Lower lobe of right lung (tissue), 2 donors: ENCODE results near the gene ASTN1. TPM values are rescaled to one million over a fixed set of nuclear protein-coding genes. Genes with fewer than 3 reads are reported as not detected.

Experiments
- ATAC-seq, 2 donors: fragments of 200-7000 bp; cut with Tn5 transposase; one replicate each; pipeline ENCODE4 v1.9.1; 2020 to 2022; ENCODE audit warnings: mild to moderate bottlenecking in 2 of 2, moderate library complexity in 2 of 2
- DNase-seq: peaks from one replicate; pipeline ENCODE4 v3.0.0-alpha.2; 2020
- H3K27ac ChIP-seq: fragments of 200-600 bp; one replicate; pipeline ENCODE4 v1.8.0; 2022
- H3K27me3 ChIP-seq: fragments of 200-600 bp; one replicate; pipeline ENCODE4 v1.8.0; 2022; ENCODE audit warnings: low read depth
- H3K36me3 ChIP-seq: fragments of 200-600 bp; one replicate; pipeline ENCODE4 v1.8.0; 2022; ENCODE audit warnings: mild to moderate bottlenecking
- H3K4me1 ChIP-seq: fragments of 200-600 bp; one replicate; pipeline ENCODE4 v1.8.0; 2022
- H3K4me3 ChIP-seq: fragments of 200-600 bp; one replicate; pipeline ENCODE4 v1.8.0; 2022; ENCODE audit warnings: mild to moderate bottlenecking
- H3K9me3 ChIP-seq: fragments of 200-600 bp; one replicate; pipeline ENCODE4 v1.8.0; 2022
- intact Hi-C: fragments of 100-400 bp; cut with DNase I; formaldehyde crosslinking; loops from one replicate; pipeline ENCODE4 v1.11.0; 2022
- total RNA-seq: library from RNA; stranded (reverse); fragmentation: NEBNext Ultra II Directional; extraction: Animal tissue kit (Norgen Biotek cat#: 25700); gene quantifications from one replicate; pipeline ENCODE4 v1.2.1, GENCODE V29; 2021
- TF ChIP-seq, protein P1 (sequence below): fragments of 200-600 bp; IDR thresholded peaks from one replicate; pipeline ENCODE4 v1.8.0; 2022; ENCODE audit warnings: antibody characterized with exemption, mild to moderate bottlenecking
- donor health status: DM: no; HTN: yes; CAD: no; lungs with severe emphysema.

ASTN1 gene
- total RNA-seq, 1 donor from 2014 or later: 0.41 TPM

DNA sequence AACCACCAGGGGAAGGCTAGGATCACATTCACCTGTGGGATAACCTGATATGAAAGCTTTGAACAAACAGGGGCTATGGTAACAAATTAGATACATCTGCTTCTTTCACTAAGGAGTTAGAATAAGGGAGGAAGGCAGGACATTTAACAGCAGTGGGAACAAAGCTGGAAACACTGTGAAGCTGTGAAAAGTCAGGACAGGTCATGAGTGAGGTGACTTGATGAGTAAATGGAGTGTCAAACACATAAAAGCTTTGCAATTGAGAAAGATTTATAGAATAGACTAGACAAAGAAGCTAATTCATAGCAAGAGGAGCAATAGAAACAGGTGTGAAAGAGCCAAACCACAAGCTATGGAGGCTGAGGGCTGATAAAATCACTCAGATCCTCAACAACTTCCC lies 110.0 kb downstream of the ASTN1 start:
- no peak for ATAC-seq
- no peaks in the 10 kb centered on the region for H3K9me3 ChIP-seq
- H3K4me1 ChIP-seq: no peaks in the 10 kb centered on the region
- no peaks in the 10 kb centered on the region for H3K27me3 ChIP-seq
- no peak overlapping the region for H3K4me3 ChIP-seq
- intact Hi-C loops: no loop called here
- TF ChIP-seq, protein P1, sequence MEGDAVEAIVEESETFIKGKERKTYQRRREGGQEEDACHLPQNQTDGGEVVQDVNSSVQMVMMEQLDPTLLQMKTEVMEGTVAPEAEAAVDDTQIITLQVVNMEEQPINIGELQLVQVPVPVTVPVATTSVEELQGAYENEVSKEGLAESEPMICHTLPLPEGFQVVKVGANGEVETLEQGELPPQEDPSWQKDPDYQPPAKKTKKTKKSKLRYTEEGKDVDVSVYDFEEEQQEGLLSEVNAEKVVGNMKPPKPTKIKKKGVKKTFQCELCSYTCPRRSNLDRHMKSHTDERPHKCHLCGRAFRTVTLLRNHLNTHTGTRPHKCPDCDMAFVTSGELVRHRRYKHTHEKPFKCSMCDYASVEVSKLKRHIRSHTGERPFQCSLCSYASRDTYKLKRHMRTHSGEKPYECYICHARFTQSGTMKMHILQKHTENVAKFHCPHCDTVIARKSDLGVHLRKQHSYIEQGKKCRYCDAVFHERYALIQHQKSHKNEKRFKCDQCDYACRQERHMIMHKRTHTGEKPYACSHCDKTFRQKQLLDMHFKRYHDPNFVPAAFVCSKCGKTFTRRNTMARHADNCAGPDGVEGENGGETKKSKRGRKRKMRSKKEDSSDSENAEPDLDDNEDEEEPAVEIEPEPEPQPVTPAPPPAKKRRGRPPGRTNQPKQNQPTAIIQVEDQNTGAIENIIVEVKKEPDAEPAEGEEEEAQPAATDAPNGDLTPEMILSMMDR: no peak
- no peak overlapping the region for H3K27ac ChIP-seq
- DNase-seq: no peak
- no peaks in the 10 kb centered on the region for H3K36me3 ChIP-seq

DNA sequence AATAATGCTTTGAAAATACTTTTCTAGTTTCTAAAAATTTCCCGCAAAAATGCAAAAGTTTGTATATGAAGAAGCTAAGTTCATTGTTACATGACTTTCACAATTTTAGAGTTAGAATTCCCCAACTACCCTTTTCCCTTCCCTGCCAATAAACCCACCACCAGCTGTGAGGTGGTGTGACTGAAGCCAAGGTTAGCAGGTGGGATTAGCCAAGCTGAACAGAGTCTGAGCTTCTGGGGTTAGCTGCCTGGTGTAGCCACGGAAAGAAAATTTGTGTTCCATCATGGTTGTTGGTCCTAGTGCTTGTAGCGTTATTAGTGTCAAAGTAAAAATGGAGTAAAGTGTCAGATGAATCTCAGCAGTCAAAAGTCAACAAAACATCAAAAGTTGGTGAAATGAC lies 110.9 kb downstream of the ASTN1 start:
- no peak for DNase-seq
- TF ChIP-seq, protein P1: no peak
- H3K4me1 ChIP-seq: no peaks in the 10 kb centered on the region
- no peaks in the 10 kb centered on the region for H3K27me3 ChIP-seq
- no peak for ATAC-seq
- no peak overlapping the region for H3K27ac ChIP-seq
- intact Hi-C loops: no loop called here
- no peaks in the 10 kb centered on the region for H3K9me3 ChIP-seq
- no peaks in the 10 kb centered on the region for H3K36me3 ChIP-seq
- H3K4me3 ChIP-seq: no peak overlapping the region

DNA sequence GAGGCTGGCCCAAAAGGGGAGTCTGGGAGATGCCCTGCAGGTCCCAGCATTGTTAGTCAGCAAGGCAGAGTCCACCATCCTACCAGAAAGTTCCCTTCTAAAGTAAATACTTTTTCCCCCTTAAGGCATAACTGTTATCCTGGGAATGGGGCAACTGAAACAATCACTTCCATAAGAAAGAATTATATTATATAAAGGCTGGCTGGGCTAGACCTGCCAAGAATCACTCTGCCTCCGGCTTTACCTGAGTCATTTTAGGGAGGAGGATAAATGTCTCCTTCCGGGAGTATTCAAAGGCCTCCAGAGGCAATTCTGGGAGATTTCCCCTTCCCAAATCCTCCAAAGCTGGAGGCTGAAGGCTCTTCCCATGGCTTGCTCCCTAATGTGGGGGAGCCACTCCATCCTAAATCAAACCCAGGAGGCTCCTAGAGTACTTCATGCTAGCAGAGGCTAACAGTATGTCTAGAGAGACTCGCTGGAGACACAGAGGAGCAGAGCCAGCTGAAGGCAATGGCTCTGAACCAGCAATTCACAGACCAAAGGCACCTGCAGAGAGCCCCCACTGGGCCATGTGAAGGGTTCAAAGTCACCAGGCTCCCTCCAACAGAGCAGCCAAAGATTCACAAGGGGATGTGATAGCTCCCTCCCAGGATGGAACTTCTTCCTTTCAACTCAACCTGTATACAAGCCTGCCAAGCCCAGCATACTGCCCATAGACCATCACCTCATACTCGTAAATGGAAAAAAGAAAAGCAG lies 116.0 kb downstream of the ASTN1 start:
- TF ChIP-seq, protein P1: no peak
- no peak overlapping the region for H3K27ac ChIP-seq
- H3K36me3 ChIP-seq: no peaks in the 10 kb centered on the region
- DNase-seq (no peak), ATAC-seq (no peak)
- no peak overlapping the region for H3K4me3 ChIP-seq
- H3K4me1 ChIP-seq: no peaks in the 10 kb centered on the region
- H3K9me3 ChIP-seq: no peaks in the 10 kb centered on the region
- no peaks in the 10 kb centered on the region for H3K27me3 ChIP-seq
- intact Hi-C loops: no loop called here

DNA sequence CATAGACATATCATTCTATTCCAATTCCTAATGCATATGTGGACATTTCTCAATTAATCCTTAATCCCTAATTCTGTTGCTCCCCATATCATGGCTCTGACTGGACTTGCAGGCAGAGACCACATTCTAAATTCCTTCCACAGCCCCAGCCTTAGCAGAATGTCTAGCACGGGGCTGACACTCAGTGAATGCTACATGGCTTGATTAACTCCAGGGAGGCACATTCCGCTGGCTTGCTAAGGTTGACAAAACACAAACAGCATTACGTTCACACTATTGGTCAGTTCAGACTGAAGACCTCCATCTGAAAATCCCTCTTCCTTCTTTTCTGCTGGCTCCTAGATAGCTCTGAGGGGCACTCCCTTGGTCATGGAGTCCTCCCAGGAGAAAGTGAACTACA lies 119.4 kb downstream of the ASTN1 start:
- ATAC-seq (no peak), DNase-seq (no peak)
- TF ChIP-seq, protein P1: no peak
- H3K36me3 ChIP-seq: no peaks in the 10 kb centered on the region
- intact Hi-C loops: no loop called here
- no peak overlapping the region for H3K4me3 ChIP-seq
- H3K27me3 ChIP-seq: no peaks in the 10 kb centered on the region
- no peaks in the 10 kb centered on the region for H3K4me1 ChIP-seq
- no peak overlapping the region for H3K27ac ChIP-seq
- H3K9me3 ChIP-seq: no peaks in the 10 kb centered on the region

DNA sequence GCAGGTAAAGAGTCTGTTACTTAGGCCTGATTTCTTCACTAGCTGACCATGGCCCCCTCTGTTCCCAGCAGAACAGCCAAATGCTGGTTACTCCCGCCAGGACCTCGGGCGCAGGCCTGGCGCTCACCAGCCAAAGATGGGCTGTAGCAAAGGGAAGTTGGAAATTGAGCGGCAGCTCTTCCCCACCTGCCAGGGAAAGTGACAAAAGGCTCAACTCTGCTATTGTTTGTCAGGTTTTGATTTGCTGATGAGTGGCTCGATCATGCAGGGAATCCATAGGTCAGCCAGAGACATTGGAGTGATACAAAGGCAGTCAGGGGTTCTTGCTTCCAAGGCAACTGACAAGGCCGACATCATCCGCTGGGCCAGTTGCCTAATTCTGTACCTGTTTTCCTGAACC lies 120.1 kb downstream of the ASTN1 start:
- intact Hi-C loops: no loop called here
- Histone ChIP-seq H3K36me3 (no peaks in the 10 kb centered on the region), H3K9me3 (no peaks in the 10 kb centered on the region), H3K4me1 (no peaks in the 10 kb centered on the region), H3K27ac (no peak overlapping the region), H3K27me3 (no peaks in the 10 kb centered on the region), H3K4me3 (no peak overlapping the region)
- TF ChIP-seq, protein P1: no peak
- DNase-seq (no peak), ATAC-seq (no peak)
